HG02973 (cell line): ENCODE results near the gene DTNB.
"Not testable (repeated sequence)": the region's sequence is repeated elsewhere in the genome, so short reads cannot be mapped to it uniquely, and the experiment has no call there.

ENCODE experiments used
- ATAC-seq: cut with Tn5 transposase; IDR thresholded peaks from one replicate; pipeline ENCODE4 v1.9.1; 2021; ENCODE audit warnings: moderate library complexity; ENCODE audit not compliant: unreplicated experiment

Gene DTNB

DNA sequence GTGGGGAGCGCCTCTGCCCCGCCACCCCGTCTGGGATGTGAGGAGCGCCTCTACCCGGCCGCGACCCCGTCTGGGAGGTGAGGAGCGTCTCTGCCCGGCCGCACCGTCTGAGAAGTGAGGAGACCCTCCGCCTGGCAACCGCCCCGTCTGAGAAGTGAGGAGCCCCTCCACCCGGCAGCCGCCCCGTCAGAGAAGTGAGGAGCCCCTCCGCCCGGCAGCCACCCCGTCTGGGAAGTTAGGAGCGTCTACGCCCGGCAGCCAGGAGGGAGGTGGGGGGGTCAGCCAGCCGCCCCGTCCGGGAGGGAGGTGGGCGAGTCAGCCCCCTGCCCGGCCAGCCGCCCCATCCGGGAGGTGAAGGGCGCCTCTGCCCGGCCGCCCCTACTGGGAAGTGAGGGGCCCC is 39.6 kb downstream of the DTNB start:
- not testable (repeated sequence) for ATAC-seq

DNA sequence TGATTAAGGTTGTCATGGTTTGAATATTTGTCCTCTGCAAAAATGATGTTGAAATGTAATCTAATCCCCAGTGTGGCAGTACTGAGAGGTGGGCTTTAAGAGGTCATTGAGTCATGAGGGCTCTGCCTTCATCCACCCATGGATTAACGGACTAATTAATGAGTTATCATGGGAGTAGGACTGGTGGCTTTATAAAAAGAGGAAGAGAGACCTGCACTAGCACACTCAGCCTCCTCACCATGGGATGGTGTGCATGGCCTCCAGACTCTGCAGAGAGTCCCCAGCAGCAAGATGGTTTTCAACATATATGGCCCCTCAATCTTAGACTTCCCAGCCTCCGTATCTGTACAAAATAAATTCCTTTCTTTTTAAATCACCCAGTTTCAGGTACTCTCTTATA is 41.0 kb downstream of the DTNB start:
- ATAC-seq, result no peak

DNA sequence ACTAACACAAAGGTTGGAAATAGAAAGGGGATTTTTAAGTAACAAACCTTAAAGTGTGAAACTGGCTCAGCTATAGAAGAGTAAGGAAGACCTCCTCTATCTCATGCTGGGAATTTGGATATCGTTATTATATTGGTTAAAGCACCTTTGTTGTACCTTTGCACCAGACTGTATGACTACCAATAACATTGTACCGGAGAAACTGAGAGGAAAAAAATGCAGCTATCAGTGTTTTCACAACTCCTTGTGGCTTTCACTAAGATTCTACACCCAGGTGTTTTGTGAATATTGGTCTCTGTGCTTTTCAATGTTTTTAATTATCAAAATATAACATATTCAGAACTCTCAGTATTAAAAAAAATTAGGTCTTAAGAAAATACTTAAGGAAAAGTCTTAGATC is 48.7 kb downstream of the DTNB start:
- no peak for ATAC-seq

DNA sequence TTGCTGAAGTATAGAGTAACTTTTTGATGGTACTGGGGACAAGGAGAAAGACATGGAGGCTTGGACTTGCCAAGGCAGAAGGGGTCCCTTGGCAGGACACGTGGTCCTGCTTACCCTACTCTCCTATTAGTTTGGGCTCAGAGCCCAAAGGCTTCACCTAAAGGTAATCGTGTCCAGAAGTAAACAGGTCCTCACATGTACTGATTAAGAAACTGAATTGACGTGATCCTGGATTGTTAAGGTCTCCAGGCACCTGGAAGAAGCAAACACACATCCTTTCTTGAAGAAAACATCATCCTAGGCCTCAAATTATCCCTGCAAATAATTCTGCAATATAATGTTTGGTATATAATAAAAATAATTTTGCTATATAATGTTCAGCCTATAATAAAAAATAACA is 50.0 kb downstream of the DTNB start:
- no peak for ATAC-seq

DNA sequence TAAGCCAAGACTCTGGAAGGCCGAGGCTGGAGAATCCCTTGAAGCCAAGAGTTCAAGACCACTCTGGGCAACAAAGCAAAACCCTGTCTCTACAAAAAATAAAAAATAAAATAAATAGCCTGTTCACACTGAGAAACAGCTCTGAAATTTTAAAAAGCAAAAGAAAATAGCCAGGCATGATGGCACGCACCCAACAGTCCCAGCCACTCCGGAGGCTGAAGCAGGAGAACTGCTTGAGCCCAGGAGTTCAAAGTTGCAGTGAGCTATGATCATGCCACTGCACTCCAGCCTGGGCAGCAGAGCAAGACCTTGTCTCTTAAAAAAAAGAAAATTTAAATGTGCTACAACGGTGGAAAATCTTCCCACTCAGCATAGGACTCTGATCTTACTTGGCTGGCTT is 52.7 kb downstream of the DTNB start:
- ATAC-seq, result no peak

DNA sequence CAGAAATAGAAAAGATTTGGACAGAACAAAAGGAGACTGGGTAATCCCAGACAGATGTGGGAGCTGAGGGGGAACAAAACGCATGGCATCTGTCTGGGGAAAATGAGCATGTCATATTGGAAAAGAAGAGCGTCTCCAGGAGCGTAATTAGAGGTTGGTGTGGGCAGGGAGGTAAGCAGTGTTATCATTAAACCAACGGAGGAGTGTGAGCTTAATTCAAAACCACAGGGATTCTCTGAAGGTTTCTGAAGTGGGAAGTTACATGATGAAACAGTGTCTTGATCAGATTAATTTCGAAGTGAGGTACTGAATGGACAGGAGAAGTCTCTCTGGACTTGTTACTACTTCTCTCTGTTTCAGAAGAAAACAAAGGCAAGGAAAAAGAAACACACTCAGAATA is 53.3 kb downstream of the DTNB start:
- ATAC-seq, result no peak

DNA sequence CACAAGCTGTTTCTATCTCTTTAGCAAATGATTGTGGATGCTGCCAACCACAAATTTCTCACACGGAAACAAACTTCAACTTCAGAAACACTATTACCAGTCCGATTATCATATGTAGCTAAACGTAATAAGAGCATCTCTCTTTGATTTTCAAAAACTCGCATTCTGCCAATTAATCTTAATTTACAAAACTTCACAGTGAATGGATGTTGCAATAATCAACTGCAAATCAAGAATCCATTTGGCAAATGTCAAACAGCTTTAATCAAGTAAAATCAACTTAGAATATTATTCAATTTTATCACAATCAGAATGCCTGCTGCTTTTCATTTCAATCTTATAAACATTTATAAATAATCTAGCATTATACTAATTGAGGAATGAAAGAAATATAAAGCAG is 54.2 kb downstream of the DTNB start:
- ATAC-seq, result no peak

DNA sequence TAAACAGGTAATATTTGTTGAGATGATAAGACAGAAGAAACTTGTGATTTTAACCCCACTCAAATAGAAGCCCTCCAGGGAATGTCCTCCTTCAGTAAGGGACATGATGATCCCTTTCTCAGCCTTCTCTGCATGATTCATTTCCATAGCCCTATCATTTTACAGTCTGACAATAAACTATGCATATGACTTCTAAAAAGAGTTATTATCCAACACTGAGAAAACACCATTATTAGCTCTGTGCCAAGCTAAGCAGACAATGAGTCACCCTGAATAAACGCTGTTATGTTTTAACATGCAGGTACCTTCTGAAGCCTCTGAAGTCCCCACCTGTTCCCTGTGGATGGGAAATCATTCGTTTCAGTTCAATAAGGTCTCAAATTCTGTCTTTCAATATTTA is 54.7 kb downstream of the DTNB start:
- ATAC-seq, result no peak

DNA sequence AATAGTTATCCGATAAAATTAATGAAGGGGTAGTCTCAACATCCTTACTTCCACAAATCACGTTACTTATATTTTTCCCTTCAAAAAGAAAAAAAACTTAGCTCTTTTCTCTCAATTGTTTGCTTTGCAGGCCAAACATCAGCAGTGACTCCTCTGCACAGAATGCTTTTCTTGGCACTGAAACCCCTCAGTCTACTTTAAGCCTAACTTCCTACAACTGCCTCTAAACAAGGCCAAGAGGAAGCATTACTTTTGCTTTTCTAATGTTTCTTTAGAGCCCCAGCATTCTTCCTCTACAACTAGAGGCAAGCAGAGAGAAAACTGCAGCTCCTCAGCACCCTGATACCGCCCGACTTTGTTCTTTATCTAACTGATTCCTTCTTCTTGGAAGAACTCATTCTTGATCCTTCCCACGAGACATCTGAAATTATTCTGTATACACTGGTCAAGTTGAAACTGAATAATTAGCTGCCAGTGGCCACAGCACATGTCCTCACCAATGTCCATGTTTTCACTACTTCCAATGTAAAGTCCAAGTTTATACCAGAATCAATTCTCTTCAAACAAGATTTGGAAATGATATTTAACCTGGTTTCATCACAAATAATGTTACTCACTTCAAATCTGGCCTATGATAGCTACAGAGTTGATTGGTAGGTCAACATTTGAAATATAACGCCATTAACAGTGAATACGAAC is 55.3 kb downstream of the DTNB start:
- no peak for ATAC-seq

DNA sequence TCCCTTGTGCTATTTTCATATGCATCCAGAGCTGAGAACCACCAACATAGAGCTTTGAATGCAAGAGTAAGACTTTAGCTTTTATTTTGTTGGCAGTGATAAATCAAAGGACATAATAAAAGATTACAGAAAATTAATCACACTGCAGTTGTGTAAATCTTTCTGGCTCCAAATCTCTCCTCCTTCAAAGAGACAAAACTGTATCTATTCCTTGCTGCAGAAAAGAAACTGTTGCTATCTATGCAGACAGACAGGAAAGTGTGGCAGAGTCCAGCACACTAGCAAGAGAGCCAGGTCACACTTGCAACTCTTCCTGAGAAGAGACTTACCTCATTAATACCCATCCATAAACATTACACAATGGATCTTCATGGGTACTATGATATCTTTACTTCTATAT is 57.5 kb downstream of the DTNB start:
- no peak for ATAC-seq

DNA sequence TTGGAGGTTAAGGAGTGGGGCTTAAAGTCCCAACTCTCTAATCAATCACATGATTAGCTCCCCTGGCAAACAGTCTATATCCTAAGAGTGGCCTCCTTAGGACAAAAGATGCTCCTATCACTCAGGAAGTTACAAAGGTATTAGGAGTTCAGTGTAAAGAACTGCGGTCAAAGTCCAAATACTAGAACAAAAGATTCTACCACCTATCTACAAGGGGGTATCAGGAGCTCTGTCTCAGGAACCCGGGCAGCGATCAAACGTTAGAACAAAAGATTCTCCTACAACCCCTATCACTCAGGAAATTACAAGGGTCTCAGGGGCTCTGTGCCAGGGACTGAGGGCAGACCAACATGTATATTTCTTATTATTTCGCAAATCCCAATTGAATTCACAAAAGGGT is 58.0 kb downstream of the DTNB start:
- no peak for ATAC-seq

DNA sequence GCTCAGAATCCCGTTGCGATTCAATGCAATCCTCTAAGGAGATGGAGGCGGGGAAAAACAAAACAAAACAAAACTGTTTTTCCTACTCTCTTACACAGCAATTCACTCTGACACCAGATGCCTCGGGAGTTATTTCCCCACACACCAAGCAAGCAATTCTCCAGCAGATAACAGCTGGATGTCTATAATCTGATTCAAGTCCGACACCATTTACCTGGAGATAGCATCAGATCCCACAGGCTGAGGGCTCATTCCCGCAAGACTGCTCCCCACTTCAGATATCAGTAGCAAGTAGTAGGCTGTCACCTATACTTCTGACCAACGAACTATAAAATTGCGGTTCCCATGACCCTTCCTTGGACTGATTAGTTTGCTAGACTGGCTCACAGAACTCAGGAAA is 58.7 kb downstream of the DTNB start:
- ATAC-seq, result no peak

DNA sequence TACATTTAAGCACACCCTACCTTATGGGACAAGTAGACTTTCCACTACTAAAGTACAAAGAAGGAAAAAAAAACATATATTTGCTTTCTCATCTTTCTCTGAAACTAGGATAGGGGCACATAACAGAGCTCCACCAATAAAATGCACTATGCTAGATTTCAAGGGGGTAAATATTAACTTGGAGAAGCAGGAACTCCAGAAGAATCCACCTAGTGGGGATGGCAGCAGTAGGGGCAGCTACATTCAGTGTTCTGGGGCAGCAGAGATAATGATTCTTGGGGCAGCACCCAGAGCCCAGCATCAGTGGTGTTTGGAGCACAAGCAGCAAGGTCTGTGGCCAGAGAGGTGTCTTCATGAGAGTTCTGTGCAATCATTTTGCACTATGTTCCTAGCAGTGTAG is 64.7 kb downstream of the DTNB start:
- no peak for ATAC-seq

DNA sequence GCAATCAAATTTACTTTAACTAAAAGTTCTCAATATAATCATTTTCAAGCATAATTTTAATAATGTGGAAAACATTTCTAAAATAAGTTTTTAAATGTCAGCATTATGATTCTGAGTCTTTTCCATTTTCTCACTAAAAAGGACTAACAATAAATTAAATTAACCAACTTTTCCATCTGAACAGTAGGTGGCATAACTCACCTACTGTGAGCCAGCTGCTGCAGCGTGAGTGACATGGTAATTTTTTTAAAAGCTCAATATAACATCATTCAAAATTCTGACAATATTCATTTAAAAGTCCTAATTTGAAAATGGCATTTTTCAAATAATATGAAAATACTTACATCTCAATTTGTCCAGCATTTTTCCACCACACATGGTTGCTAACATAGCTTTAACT is 66.5 kb downstream of the DTNB start:
- no peak for ATAC-seq

DNA sequence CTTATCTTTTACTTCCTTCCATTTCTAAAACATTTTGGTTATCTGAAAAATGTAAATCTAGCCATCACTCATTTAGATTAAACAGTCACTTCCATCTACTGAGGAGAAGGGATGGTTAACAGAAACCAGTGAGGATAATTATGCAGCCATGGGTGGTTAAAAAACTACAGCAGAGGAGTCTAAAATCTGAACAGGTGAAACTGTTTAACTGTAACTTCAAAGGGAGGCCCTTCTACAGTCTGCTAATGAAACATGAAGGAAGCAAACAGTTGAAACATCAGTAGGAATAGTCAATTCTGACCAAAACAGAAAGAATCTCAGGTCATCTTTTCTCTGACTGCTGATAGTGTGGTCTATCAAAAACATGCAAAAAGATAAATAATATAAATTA is 71.0 kb downstream of the DTNB start:
- no peak for ATAC-seq

DNA sequence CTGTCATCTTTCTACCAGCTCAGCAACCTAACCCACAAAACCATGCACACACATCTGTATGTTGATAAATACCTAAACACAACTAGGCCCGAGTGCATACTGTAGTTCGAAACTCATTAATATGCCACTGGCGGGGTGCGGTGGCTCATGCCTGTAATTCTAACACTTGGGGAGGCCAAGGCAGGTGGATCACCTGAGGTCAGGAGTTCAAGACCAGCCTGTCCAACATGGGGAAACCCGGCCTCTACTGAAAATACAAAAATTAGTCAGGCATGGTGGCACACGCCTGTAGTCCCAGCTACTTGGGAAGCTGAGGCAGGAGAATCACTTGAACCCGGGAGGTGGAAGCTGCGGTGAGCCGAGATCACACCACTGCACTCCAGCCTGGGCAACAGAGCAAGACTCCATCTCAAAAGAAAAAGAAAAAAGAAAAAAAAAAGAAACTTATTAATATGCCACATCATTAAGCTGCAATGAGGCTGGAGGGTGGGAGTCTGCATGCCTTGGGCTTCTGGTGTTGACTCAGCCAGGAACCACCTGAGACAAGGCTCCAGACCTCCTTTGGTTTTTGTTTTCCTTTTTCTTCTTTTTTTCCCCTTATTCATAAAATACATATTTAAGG is 71.6 kb downstream of the DTNB start:
- not testable (repeated sequence) for ATAC-seq

DNA sequence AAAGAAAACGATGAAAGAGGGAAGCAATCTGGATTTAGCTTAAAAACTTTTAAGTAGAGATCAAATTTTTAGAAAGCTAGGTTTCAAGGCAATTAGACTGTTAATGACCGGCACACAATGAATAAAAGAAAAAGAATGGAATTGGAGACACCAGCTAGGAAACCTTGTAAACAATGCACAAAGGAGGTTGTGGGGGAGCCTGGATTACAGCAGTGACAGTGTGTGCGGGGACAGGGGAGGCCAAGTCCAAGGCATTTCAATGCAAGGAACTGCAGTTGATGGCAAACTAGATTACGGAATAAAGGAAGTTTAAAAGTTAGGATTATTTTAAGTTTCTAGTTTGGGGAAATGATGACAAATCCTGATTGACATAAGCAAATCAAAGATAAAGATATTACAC is 74.5 kb downstream of the DTNB start:
- ATAC-seq, result no peak

DNA sequence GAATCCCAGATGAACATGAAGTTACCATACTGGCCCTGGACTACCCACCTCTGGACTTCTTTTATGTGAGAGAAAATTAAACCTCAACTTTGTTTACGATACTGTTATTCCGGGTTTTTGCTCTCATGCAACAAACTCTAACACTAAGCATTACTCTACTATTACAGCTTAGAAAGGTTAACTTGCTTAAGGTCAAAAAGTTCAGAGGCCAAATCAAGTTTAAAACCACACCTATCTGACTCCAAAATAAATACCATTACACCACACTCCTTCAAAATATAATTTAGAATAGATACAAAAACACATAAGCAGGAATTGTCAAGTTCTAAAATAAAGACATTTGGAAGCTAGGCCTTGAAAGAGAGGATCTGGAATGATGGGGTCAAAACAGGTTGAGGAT is 75.0 kb downstream of the DTNB start:
- no peak for ATAC-seq

DNA sequence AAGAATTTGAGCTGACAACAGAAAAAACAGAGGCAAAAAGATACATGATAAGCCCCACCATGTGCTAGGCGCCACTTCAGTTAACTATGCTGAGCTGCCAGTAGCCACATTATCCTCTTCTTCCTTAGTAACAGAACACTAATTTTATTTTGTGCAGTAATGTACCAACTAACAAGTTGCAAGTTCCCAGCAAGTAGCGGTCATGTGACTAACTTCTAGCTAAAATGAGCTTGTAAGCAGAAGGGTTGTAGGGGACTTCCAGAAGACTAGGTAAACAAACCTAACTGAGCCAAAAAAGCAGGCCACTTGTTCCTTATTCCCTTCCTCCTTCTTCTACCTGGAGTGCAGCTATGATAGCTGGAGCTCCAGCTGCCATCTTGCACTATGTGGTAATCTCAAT is 75.5 kb downstream of the DTNB start:
- ATAC-seq, result no peak

DNA sequence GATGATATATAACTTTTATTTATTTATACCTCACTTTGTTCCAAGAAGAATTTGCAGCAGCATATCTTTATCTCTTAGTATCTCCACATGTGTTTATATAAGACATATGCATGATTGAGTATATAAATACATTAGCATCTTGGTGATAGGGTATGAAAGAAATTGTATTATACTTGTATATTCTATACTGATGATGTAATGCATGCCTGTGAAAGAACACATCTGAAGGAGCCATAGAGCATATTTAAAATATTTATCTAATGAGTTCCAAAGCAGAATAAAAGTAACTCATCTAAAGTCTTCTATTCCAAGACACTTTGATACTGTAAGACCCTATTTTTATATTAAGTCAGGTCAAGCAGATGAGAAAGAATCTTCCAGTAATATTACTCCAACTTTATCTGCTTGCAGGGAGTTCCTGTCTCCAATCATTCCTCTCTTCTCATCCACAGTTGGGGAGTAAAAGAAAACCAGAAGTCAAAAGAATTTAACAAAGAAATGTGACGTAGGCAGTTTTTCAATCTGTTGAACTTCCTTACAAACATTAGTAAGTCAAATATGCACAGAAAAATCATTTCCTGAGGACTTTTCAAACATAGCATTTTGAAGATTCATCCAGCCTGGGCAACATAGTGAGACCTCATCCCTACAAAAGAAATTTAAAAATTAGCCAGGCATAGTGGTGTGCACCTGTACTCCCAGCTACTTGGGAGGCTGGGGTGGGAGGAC is 76.7 kb downstream of the DTNB start:
- no peak for ATAC-seq

DNA sequence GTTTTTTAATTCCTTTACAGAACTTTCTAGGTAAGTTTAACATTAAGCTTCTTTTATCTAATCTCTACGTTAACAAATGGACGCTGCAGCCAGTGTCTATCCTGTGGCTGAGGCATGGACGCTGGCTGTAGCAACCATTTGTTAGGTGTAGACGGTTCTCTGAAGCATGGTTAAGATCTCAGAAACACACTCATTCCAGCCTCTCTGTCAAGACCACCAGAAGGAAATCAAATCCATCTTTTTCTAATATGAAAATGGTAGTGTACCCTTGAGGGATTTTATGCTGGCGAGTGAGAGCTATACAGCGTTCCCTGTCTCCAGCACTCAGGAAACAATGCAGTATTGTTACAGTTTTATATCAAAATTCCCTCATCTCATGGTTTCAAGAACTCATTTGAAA is 78.0 kb downstream of the DTNB start:
- no peak for ATAC-seq

DNA sequence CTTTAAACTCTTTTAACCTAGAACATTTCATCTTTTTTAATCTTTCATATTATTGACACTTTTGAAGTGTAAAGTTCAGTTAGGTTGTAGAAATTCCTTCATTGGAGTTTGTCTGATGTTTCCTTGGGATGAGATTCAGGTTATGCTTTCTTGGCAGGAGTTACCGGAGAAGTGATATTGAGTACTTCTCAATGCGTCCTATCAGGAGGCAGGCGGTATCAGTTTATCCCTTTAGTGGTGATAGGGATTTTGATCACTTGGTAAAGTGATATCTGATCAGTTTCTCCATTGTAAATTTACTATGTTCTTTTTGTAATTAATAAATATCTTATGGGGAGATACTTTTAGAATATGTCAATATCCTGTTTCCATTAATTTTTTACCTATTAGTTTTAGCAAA is 78.4 kb downstream of the DTNB start:
- ATAC-seq, result no peak
